K562 (cell line): ENCODE data around the gene GPR78. TPM values are rescaled to one million over a fixed set of nuclear protein-coding genes. Genes with fewer than 3 reads are reported as not detected.

Experiments used
- BHLHE40 ChIP-seq: IDR thresholded peaks from 2 replicates; pipeline ENCODE4 v1.6.1; 2011; ENCODE audit warnings: low read length, improper control_type of control experiment
- MCM3 ChIP-seq: fragments of 450-650 bp; IDR thresholded peaks from 2 replicates; pipeline ENCODE4 v1.6.1; 2016
- MTA2 ChIP-seq: fragments of 450-650 bp; IDR thresholded peaks from 2 replicates; pipeline ENCODE4 v1.6.1; 2016; ENCODE audit warnings: low read depth
- NELFE ChIP-seq: IDR thresholded peaks from 2 replicates; pipeline ENCODE4 v1.6.1; 2011; ENCODE audit warnings: mild to moderate bottlenecking; ENCODE audit not compliant: insufficient read depth, insufficient read length
- NFE2 ChIP-seq: IDR thresholded peaks from 2 replicates; pipeline ENCODE4 v1.6.1; 2014; ENCODE audit warnings: antibody characterized with exemption, low read depth
- NFYB ChIP-seq: IDR thresholded peaks from 2 replicates; pipeline ENCODE4 v1.6.1; 2011; ENCODE audit warnings: mild to moderate bottlenecking, moderate library complexity; ENCODE audit not compliant: insufficient read length; ENCODE audit errors: extremely low read depth
- PHB2 ChIP-seq: fragments of 450-650 bp; IDR thresholded peaks from 2 replicates; pipeline ENCODE4 v1.6.1; 2017; ENCODE audit warnings: low read depth
- SAFB ChIP-seq: fragments of 200-400 bp; formaldehyde crosslinking; IDR thresholded peaks from 2 replicates; pipeline ENCODE4 v1.6.1; 2017; ENCODE audit warnings: low read depth, low read length, borderline replicate concordance
- ZNF696 ChIP-seq: fragments of 250-450 bp; sonication (Bioruptor Pico); conservative IDR thresholded peaks from 2 replicates; pipeline ENCODE4 v1.4.0; 2020; ENCODE audit warnings: mild to moderate bottlenecking, moderate library complexity
- polyA plus RNA-seq, 8 experiments: library from polyadenylated mRNA; depleted of rRNA in 4 of 8; stranded (reverse) in 5 of 8; unstranded in 3 of 8; fragments of >200 nt; fragmentation: Nextera tagmentation in 2 of 8; fragmentation: Illumina TruSeq in 1 of 8; extraction: Ambion mirVana in 2 of 8; extraction: Trizol in 1 of 8; gene quantifications; 2 replicates each; pipeline versions ENCODE4 v1.2.1 to v1.2.3, GENCODE V29; 2011 to 2014; ENCODE audit warnings: inconsistent platforms in 1 of 8, missing spikeins in 1 of 8
- total RNA-seq, 7 experiments: library from RNA; depleted of rRNA in 6 of 7; stranded (reverse); fragments of >200 nt in 6 of 7; fragmentation: Illumina TruSeq in 2 of 7; extraction: Trizol in 2 of 7; gene quantifications; 2 replicates each; pipeline versions ENCODE4 v1.2.1 to v1.2.3, GENCODE V29; 2011 to 2021; ENCODE audit warnings: low replicate concordance in 1 of 7
- TF ChIP-seq, protein P1 (sequence below): fragments of 450-650 bp; IDR thresholded peaks from 2 replicates; pipeline ENCODE4 v1.6.1; 2016; ENCODE audit warnings: missing biosample characterization, missing genetic modification characterization
- TF ChIP-seq, protein P2 (sequence below), 2 experiments: fragments of 450-650 bp; formaldehyde crosslinking in 1 of 2; IDR thresholded peaks; 2 replicates each; pipeline versions ENCODE4 v1.4.0 to v1.6.1; 2014 to 2020; ENCODE audit warnings: mild to moderate bottlenecking in 2 of 2, borderline replicate concordance in 1 of 2, low read depth in 1 of 2
- TF ChIP-seq, protein P3 (sequence below): fragments of 450-650 bp; IDR thresholded peaks from 2 replicates; pipeline ENCODE4 v1.7.0; 2016; ENCODE audit warnings: borderline replicate concordance
- TF ChIP-seq, protein P4 (sequence below): fragments of 450-650 bp; IDR thresholded peaks from one replicate; pipeline ENCODE4 v1.6.1; 2018; ENCODE audit warnings: mild to moderate bottlenecking, moderate library complexity; ENCODE audit not compliant: partially characterized antibody

Gene GPR78
- total and polyA plus RNA-seq, 9 of the 15 experiments (the other 6 are each of a cell fraction or from before 2014, with no cell fraction given): 0.04 to 0.13 (median 0.07) TPM; not detected in 4

DNA sequence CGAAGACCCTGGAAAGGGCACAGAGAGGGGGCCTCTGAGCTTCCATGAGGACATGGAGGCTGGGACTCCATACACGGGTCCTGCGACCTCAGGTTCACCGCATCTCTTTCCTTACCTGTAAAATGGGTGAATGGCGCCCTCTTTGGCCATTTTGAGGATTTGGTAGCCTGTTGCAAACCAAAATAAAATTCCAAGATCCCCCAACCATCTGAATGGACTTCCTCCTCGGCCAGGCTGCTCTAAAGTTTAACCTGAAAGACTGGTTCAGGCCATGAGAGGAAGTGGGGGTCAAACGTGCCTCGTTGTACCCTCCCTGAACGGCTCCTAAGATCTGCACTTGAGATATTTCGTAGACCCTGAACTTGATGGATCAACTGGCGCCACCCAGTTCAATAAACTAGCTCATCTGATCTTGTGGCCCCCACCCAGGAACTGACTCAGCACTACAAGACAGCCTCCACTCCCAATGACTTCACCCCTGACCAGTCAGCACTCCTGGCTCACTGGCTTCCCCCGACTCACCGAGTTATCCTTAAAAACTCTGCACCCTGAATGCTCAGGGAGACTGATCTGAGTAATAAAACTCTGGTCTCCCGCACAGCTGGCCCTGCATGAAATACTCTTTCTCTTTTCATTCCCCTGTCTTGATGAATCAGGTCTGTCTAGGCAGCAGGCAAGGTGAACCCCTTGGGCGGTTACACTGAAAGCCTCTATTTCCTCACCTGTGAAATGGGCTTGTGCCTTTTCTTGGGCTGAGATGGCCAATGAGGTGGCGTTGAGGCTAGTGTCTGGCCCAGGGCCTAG, 32.9 kb upstream of the GPR78 start (continued):
- TF ChIP-seq, protein P1, sequence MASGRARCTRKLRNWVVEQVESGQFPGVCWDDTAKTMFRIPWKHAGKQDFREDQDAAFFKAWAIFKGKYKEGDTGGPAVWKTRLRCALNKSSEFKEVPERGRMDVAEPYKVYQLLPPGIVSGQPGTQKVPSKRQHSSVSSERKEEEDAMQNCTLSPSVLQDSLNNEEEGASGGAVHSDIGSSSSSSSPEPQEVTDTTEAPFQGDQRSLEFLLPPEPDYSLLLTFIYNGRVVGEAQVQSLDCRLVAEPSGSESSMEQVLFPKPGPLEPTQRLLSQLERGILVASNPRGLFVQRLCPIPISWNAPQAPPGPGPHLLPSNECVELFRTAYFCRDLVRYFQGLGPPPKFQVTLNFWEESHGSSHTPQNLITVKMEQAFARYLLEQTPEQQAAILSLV (tag): no peak
- TF ChIP-seq, protein P2, sequence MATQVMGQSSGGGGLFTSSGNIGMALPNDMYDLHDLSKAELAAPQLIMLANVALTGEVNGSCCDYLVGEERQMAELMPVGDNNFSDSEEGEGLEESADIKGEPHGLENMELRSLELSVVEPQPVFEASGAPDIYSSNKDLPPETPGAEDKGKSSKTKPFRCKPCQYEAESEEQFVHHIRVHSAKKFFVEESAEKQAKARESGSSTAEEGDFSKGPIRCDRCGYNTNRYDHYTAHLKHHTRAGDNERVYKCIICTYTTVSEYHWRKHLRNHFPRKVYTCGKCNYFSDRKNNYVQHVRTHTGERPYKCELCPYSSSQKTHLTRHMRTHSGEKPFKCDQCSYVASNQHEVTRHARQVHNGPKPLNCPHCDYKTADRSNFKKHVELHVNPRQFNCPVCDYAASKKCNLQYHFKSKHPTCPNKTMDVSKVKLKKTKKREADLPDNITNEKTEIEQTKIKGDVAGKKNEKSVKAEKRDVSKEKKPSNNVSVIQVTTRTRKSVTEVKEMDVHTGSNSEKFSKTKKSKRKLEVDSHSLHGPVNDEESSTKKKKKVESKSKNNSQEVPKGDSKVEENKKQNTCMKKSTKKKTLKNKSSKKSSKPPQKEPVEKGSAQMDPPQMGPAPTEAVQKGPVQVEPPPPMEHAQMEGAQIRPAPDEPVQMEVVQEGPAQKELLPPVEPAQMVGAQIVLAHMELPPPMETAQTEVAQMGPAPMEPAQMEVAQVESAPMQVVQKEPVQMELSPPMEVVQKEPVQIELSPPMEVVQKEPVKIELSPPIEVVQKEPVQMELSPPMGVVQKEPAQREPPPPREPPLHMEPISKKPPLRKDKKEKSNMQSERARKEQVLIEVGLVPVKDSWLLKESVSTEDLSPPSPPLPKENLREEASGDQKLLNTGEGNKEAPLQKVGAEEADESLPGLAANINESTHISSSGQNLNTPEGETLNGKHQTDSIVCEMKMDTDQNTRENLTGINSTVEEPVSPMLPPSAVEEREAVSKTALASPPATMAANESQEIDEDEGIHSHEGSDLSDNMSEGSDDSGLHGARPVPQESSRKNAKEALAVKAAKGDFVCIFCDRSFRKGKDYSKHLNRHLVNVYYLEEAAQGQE (IDR thresholded peaks at IDR 0.05; ENCODE audit: borderline replicate concordance): peak; percentile 69; the same call in 1 of the 2 replicates
- TF ChIP-seq, protein P2 (CRISPR knock-in tag; IDR thresholded peaks at IDR 0.05; ENCODE audit: low read depth): no peak
- TF ChIP-seq BHLHE40: peak; percentile 6; the same call in 1 of the 2 replicates
- TF ChIP-seq, protein P3, sequence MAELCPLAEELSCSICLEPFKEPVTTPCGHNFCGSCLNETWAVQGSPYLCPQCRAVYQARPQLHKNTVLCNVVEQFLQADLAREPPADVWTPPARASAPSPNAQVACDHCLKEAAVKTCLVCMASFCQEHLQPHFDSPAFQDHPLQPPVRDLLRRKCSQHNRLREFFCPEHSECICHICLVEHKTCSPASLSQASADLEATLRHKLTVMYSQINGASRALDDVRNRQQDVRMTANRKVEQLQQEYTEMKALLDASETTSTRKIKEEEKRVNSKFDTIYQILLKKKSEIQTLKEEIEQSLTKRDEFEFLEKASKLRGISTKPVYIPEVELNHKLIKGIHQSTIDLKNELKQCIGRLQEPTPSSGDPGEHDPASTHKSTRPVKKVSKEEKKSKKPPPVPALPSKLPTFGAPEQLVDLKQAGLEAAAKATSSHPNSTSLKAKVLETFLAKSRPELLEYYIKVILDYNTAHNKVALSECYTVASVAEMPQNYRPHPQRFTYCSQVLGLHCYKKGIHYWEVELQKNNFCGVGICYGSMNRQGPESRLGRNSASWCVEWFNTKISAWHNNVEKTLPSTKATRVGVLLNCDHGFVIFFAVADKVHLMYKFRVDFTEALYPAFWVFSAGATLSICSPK: no peak
- TF ChIP-seq NFYB: no peak
- TF ChIP-seq PHB2: no peak
- TF ChIP-seq ZNF696 (CRISPR knock-in tag): no peak
- no peak for TF ChIP-seq MCM3
- TF ChIP-seq, protein P4, sequence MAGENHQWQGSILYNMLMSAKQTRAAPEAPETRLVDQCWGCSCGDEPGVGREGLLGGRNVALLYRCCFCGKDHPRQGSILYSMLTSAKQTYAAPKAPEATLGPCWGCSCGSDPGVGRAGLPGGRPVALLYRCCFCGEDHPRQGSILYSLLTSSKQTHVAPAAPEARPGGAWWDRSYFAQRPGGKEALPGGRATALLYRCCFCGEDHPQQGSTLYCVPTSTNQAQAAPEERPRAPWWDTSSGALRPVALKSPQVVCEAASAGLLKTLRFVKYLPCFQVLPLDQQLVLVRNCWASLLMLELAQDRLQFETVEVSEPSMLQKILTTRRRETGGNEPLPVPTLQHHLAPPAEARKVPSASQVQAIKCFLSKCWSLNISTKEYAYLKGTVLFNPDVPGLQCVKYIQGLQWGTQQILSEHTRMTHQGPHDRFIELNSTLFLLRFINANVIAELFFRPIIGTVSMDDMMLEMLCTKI: no peak
- no peak for TF ChIP-seq NELFE
- no peak for TF ChIP-seq SAFB
- no peak for TF ChIP-seq MTA2
- TF ChIP-seq NFE2: peak; percentile 91
